Common myeloid progenitor, CD34-positive (primary cell): ENCODE data around the gene WWC2.
"Not testable (repeated sequence)": the region's sequence is repeated elsewhere in the genome, so short reads cannot be mapped to it uniquely, and the experiment has no call there.

Experiments
- CTCF ChIA-PET: fragments of 350-600 bp; sonication (Branson Sonifier 250); formaldehyde crosslinking; loops from one replicate; lab custom pipeline; 2021; ENCODE audit warnings: antibody characterized with exemption; lab: Charles Lee
- POLR2A ChIA-PET: fragments of 350-600 bp; sonication (Branson Sonifier 250); formaldehyde crosslinking; loops from one replicate; lab custom pipeline; 2021; ENCODE audit warnings: antibody characterized with exemption; lab: Charles Lee
- DNase-seq, 3 donors: peaks; one replicate each; pipeline versions ENCODE4 v3.0.0 to v3.0.0-alpha.2; 2013
- H3K27ac ChIP-seq, 2 experiments: 1 replicate in 1 of 2; 2 replicates in 1 of 2; pipeline ENCODE4 v1.7.0; 2013; ENCODE audit warnings: inconsistent platforms in 2 of 2, low read length in 2 of 2, mild to moderate bottlenecking in 2 of 2, low read depth in 1 of 2, moderate library complexity in 1 of 2; ENCODE audit not compliant: severe bottlenecking in 2 of 2, insufficient read depth in 1 of 2, poor library complexity in 1 of 2
- H3K27me3 ChIP-seq, 5 experiments: replicated peaks in 2 of 5; 1 replicate in 3 of 5; 2 replicates in 2 of 5; pipeline versions ENCODE4 v1.6.1 to v1.7.0; 2013; ENCODE audit warnings: low read length in 4 of 5, mild to moderate bottlenecking in 2 of 5, moderate library complexity in 2 of 5, inconsistent platforms in 1 of 5; ENCODE audit not compliant: insufficient read depth in 5 of 5, control insufficient read depth in 4 of 5
- H3K36me3 ChIP-seq, 4 experiments: 1 replicate in 2 of 4; 2 replicates in 2 of 4; pipeline versions ENCODE4 v1.6.1 to v1.7.0; 2013; ENCODE audit warnings: low read length in 3 of 4, control low read depth in 1 of 4, mild to moderate bottlenecking in 1 of 4; ENCODE audit not compliant: control insufficient read depth in 4 of 4, insufficient read depth in 4 of 4
- H3K4me1 ChIP-seq, 4 experiments: 1 replicate in 3 of 4; 2 replicates in 1 of 4; pipeline versions ENCODE4 v1.6.1 to v1.7.1; 2013; ENCODE audit warnings: low read length in 3 of 4, mild to moderate bottlenecking in 3 of 4, control low read depth in 1 of 4, inconsistent platforms in 1 of 4, moderate library complexity in 1 of 4; ENCODE audit not compliant: control insufficient read depth in 4 of 4, insufficient read depth in 4 of 4; ENCODE audit errors: control extremely low read depth in 1 of 4
- H3K4me3 ChIP-seq, 7 experiments: 1 replicate in 4 of 7; 2 replicates in 3 of 7; pipeline versions ENCODE4 v1.5.1 to v1.7.0; 2013; ENCODE audit warnings: mild to moderate bottlenecking in 7 of 7, low read length in 6 of 7, moderate library complexity in 6 of 7, inconsistent platforms in 2 of 7, low read depth in 2 of 7, control low read depth in 1 of 7; ENCODE audit not compliant: insufficient read depth in 4 of 7, control insufficient read depth in 1 of 7; ENCODE audit errors: extremely low read depth in 1 of 7
- H3K9me3 ChIP-seq, 5 experiments: 1 replicate in 4 of 5; 2 replicates in 1 of 5; pipeline versions ENCODE4 v1.6.1 to v1.7.1; 2013; ENCODE audit warnings: low read length in 4 of 5, mild to moderate bottlenecking in 2 of 5, inconsistent platforms in 1 of 5, low read depth in 1 of 5, moderate library complexity in 1 of 5; ENCODE audit not compliant: control insufficient read depth in 4 of 5, insufficient read depth in 2 of 5; ENCODE audit errors: control extremely low read depth in 1 of 5
- WGBS: methylation state at CpG from one replicate; pipeline ENCODE4 v1.1.5; 2013; ENCODE audit not compliant: insufficient coverage; 5-methylcytosine and 5-hydroxymethylcytosine counted together

The WWC2 gene

DNA sequence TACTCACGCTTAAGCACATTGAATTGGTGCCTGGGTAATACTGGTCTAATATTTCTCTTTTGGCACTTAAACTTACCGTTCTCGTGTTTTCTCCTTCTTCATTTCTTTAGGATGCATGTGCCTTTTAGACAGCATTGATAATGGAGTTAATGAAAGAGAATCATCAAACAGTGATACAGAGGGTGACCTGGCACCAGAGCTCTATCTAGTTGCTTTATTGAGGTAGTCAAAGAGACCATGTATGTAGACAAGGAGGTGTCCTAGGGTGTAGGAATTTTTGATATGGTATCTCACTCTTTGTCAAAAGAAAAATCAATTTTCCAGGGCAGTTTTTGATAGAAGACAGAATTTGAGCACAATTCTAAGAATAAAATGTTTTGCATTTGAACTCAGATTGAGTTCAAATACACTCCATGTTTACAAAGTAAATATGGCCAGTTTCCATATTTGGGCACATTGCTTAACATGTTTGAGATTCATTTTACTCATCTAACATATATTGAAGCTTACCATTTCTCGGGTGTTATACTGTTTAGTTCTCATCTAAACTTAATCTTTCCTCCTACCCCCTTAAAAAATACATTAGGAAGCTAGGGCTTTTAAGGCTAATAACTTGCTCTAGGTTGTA, 92.0 kb downstream of the WWC2 start:
- DNase-seq: peak in 1 of 3 donors; percentile 8
- Histone ChIP-seq H3K36me3 (no peaks in the 10 kb centered on the region), H3K9me3 (no peaks in the 10 kb centered on the region), H3K4me1 (peaks cover 0 to 7% (median 3%) of the 10 kb centered on the region in 4 experiments), H3K27ac (no peak overlapping the region), H3K4me3 (no peak overlapping the region), H3K27me3 (no peaks in the 10 kb centered on the region)
- ChIA-PET CTCF (no interaction called here), POLR2A (no interaction called here)
- WGBS: no CpG with 5 or more reads among the region's 4 CpGs

GRCh38 chr4:183191630-183192029, 92.6 kb downstream of the WWC2 start:
- no peak overlapping the region for H3K27ac ChIP-seq
- peaks cover 0 to 9% (median 5%) of the 10 kb centered on the region in 4 experiments for H3K4me1 ChIP-seq
- ChIA-PET CTCF (no interaction called here), POLR2A (no interaction called here)
- no peaks in the 10 kb centered on the region for H3K36me3 ChIP-seq
- no peak for DNase-seq
- H3K27me3 ChIP-seq: no peaks in the 10 kb centered on the region
- H3K9me3 ChIP-seq: no peaks in the 10 kb centered on the region
- 100% methylated on average over 5 of the region's 5 CpGs for WGBS
- no peak overlapping the region for H3K4me3 ChIP-seq

GRCh38 chr4:183192571-183192970, 93.5 kb downstream of the WWC2 start:
- no peaks in the 10 kb centered on the region for H3K9me3 ChIP-seq
- no peak overlapping the region for H3K4me3 ChIP-seq
- peaks cover 0 to 10% (median 5%) of the 10 kb centered on the region in 4 experiments for H3K4me1 ChIP-seq
- ChIA-PET POLR2A (no interaction called here), CTCF (no interaction called here)
- no peak overlapping the region for H3K27ac ChIP-seq
- 92% methylated on average over 2 of the region's 2 CpGs for WGBS
- DNase-seq: no peak
- H3K27me3 ChIP-seq: no peaks in the 10 kb centered on the region
- H3K36me3 ChIP-seq: no peaks in the 10 kb centered on the region

DNA sequence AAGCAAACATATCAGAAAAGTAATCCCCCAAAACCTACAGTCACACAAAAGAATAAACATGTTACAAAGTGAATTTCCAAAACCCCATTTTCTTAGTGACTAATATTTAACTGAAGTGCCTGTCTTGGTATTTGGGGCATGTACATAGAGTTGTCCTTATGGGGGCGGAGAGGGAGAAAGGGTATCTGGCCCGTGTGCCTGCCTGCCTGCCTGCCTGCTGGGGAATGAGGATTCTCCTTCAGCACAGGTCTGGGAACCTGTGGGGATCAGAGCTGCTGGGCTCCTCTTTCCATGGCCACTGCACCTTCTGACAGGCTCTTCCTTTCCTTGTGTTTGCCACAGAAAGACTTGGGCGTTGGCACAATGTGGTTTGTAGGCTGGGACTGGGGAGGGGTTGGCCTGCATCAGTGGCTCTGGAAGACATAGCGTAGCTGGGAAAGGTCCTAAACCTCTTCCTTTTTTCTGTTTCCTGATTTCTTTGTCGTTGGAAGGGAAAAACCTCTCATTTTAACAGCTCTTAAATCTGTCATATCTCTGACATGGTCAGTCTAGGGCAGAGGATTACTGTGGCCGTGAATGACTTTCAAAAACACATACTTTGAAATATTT, 94.8 kb downstream of the WWC2 start:
- H3K4me3 ChIP-seq, DNase-seq, H3K9me3 ChIP-seq, H3K36me3 ChIP-seq, H3K27ac ChIP-seq, H3K4me1 ChIP-seq, H3K27me3 ChIP-seq: not testable (repeated sequence)
- CTCF ChIA-PET: interaction anchor here (0.8 to 1.7 kb wide), 4 partner anchors 9 to 120 kb away, joined by 3 to 5 read pairs (median 4); no protein-coding TSS in a partner anchor
- WGBS: 44% methylated on average over 5 of the region's 6 CpGs
- POLR2A ChIA-PET: interaction anchor here (0.6 kb wide), 1 partner anchor 309 kb away, joined by 3 read pairs; no protein-coding TSS in a partner anchor

GRCh38 chr4:183195534-183195933, 96.5 kb downstream of the WWC2 start:
- ChIA-PET POLR2A (no interaction called here), CTCF (interaction anchor here (1.5 kb wide), 1 partner anchor 122 kb away, joined by 5 read pairs; no protein-coding TSS in a partner anchor)
- Histone ChIP-seq H3K9me3 (no peaks in the 10 kb centered on the region), H3K4me1 (peaks cover 0 to 10% (median 5%) of the 10 kb centered on the region in 4 experiments), H3K36me3 (no peaks in the 10 kb centered on the region), H3K27ac (no peak overlapping the region), H3K27me3 (no peaks in the 10 kb centered on the region), H3K4me3 (no peak overlapping the region)
- peak in 1 of 3 donors; percentile 28 for DNase-seq
- 100% methylated on average over 1 of the region's 3 CpGs for WGBS

GRCh38 chr4:183197140-183197539, 98.1 kb downstream of the WWC2 start:
- H3K27ac ChIP-seq: no peak overlapping the region
- no peak overlapping the region for H3K4me3 ChIP-seq
- H3K4me1 ChIP-seq: peaks cover 0 to 7% (median 5%) of the 10 kb centered on the region in 4 experiments
- H3K27me3 ChIP-seq: no peaks in the 10 kb centered on the region
- POLR2A ChIA-PET: no interaction called here
- peak in 2 of 3 donors; percentile 10 to 36 for DNase-seq
- WGBS: 0% methylated on average over 1 of the region's 3 CpGs
- CTCF ChIA-PET: no interaction called here
- H3K9me3 ChIP-seq: no peaks in the 10 kb centered on the region
- H3K36me3 ChIP-seq: no peaks in the 10 kb centered on the region

GRCh38 chr4:183200453-183200852, 101.4 kb downstream of the WWC2 start:
- POLR2A ChIA-PET: no interaction called here
- CTCF ChIA-PET: no interaction called here
- Histone ChIP-seq H3K4me1 (peaks cover 0 to 3% (median 2%) of the 10 kb centered on the region in 4 experiments), H3K36me3 (no peaks in the 10 kb centered on the region), H3K27me3 (no peaks in the 10 kb centered on the region), H3K27ac (no peak overlapping the region), H3K4me3 (no peak overlapping the region), H3K9me3 (no peaks in the 10 kb centered on the region)
- 88% methylated on average over 4 of the region's 4 CpGs for WGBS
- DNase-seq: no peak
